Measurements from ENCODE around the gene SMARCB1.

The SMARCB1 gene

DNA sequence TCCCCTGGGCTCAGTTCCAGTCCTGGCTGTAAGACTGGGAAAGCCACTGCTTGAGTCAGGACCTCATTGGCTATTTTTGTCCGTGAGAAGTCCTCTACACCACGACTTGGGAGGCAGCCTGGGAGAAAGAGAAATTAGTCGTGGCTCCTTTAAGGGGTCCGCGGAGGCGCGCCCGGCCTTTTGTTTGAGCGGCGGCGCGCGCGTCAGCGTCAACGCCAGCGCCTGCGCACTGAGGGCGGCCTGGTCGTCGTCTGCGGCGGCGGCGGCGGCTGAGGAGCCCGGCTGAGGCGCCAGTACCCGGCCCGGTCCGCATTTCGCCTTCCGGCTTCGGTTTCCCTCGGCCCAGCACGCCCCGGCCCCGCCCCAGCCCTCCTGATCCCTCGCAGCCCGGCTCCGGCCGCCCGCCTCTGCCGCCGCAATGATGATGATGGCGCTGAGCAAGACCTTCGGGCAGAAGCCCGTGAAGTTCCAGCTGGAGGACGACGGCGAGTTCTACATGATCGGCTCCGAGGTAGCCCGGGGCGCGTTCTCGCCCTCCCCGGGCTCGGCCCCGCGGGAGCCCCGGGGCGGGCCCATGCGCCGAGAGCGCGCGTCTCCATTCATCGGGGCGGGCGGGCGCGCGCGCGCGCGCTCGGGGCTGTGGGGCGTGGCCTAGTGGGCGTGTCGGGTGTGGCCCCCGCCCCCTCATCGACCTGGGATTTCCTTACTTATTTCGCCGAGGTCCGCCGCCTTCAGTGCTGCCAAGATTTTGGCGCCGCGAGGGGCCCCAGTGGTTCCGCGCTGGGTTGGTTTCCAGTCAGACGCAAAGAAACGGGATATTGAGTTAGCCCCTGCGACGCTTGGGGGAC is at the start of gene SMARCB1:
TSS of gene SMARCB1 (plus strand) at position 215 of the 848 bp plus-strand sequence. CDS start at position 419, 204 bp downstream.
- peak; percentile 53 for DNase-seq

DNA sequence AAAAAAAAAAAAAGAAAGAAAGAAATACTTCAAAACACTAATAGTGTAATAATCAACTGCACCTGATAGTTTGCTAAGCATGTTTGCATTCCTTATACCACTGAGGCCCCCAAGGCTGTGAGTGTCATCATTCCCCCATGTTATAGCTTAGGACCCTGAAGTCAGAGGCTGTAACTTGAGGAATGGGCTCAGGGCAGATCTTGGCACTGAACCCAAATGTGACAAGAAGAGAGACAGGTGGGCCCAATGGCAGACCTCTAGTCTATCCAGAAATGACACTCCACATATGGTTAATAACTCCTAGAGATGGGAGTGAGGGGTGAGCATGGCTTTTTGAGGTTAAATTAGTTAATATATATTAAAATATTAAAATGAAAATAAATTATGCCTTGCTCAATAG is 49.1 kb upstream of the SMARCB1 start:
- DNase-seq, result no peak

DNA sequence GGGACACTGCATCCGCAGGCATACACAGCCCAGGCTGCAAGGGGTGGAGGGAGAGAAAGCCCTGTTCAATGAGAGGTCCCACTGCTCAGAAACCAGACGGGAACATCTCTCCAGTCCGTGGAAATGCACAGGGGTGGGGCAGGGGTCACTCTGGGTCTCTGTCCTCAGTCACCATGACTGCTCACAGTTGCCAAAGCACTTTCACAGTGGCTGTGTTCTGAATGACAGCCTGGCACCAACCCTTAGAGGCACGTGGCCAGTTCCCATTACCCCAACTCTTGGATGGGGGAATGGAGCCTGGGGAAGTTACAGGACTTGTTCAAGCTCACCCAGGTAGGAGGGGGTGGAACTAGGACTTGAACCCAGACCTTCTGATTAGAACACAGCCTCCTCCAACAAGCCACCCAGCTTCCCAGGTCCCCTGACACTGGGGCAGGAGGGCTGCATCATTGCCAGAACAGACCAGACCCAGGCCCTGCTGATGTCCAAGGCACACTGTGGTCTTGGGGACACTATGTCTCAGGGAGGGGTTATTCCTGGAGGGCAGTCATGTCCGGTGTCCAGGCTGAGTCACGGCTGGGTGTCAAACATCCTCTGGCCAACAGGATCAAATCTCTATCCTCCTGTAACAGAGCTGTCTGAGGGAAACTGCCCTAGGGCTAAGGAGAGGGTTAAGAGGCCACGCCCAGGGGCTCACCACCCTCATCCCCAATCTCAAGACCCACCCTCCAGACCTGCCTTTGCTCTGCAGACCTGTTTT is 44.1 kb upstream of the SMARCB1 start:
- DNase-seq, result no peak

DNA sequence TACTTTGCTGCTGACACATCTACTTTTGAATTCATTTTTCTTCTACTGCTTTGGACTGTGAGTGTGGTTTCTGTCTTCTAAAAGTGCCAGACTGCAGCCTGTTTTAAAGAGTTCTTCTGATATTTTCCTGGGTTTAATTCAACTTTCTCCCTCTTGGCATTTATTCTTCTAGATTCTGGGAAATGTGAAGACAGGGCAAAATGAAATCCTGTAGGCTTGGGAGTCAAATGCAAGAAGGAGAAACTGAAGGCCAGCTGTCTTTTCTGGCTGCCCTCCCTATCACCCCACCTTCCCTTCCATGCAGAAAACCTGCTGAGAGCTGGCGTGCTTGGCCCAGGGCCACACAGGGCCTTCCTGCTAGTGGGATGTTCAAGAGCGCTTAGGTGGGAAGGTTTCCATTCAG is 43.5 kb upstream of the SMARCB1 start:
- no peak for DNase-seq

DNA sequence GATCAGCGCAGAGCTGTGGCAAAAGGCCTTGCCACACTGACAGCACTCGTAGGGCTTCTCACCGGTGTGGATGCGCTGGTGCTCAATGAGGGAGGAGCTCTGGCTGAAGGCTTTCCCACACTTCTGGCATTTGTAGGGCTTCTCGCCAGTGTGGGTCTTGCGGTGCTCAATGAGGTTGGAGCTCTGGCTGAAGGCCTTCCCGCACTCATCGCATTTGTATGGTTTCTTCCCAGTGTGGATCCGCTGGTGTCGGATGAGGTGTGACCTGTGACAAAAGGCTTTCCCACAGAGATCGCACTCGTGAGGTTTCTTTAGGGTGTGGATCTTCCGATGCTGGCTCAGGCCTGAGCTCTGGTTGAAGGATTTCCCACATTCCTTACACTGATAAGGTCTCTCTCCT is 42.8 kb upstream of the SMARCB1 start:
- DNase-seq, result no peak

DNA sequence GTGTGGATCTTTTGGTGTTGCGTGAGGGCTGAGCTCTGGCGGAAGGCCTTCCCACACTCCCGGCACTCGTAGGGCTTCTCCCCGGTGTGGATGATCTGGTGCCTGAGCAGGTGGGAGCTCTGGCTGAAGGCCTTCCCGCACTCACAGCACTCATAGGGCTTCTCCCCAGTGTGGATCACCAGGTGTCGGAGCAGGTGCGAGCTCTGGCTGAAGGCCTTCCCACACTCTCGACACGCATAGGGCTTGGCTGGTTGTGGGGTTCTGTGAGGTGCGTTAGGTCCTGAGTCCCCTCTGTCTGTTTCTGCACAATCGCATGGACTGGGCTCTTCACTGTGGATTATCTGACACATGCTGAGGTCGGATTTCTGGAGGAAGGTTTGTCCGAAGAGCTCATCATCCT is 42.3 kb upstream of the SMARCB1 start:
- DNase-seq, result no peak

DNA sequence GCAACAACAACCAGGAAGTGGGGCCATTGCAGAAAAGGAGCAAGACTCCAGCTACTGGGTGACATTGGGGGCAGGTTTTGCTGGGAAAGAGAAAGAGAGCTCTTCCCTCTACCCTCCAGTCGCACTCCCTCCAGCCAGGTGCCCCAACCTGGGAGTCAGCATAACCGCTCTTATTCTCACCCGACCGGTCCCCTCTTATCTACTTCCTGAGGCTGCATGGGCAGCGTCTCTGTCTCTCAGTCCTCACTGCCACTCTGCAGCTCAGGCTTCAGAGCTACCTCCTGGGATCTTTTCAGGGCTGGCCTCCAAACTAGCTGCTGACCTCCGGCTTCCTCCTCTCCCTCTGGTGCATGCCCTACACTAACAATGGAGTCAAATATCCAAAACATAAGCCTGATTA is 41.0 kb upstream of the SMARCB1 start:
- DNase-seq, result no peak

DNA sequence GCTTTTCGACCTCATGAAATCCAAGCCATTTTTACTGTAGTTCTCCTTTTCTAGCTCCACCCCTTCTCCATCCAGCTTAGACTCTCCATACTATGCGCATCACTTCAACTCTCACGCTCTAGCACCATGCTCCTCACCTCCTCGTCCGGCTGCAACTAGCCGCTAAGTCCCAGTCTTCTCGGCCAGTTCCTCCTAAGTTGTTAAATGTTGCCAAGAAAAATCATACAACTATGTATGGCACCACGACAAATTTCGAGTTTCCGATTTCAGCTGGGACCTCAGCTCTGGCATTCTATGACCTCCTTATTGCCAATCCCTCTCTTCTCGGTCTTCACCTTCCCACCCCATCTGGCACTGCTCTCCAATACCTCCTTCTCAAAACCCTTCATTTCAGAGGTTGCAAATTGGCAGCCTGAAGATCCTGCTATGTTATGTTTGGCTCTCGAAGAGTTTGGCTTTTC is 36.9 kb upstream of the SMARCB1 start:
- DNase-seq, result no peak

DNA sequence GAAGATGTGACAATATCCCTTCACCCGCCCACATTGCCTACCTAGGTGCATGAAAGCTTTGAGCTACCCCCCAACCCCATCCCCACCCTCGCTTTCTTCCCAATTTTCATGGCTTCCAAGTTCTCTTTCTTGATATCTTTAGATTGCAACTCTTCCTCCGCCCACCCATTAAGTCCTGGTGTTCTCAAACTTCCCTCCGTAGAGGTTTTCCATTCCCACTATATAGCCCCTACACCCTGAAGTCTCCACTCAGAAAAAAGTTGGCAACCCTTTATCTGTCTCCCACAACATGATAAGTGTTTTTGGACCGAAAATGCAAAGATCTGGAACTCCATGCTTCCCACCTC is 36.4 kb upstream of the SMARCB1 start:
- DNase-seq, result no peak

DNA sequence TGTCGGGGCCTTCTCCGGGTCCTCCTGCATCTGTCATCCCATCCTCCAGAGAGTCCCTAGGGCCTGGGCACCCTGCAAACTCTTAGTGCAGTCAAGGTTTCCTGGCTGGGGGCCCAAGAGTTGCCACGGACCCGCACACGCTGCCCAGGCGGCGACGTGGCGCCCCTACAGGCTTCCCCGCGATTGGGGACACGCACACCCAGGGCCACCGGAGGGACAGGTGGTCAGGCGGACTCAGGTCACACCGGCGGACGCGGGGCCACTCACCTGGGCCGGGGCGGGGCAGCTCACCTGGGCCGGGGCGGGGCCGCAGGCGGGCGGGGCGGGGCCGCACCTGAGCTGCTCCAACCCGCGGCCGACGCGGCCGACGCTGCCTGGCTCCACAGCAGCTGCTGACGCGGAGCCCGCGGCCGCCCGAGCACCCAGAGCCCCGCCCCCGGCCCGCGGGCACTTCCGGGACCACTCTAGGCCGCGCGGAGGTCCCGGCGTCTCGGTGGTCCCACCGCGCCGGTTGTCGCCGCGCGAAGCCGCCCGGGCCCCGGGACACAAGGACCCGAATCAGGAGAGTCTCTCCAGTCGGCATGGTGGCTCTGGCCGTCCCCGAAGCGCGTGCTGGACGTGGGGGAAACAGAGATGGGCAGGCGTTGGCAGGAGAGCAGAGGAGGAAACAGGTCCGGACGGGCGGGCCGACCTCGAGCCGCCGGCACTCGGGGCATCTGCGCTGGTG is 35.9 kb upstream of the SMARCB1 start, which contains the start of gene ZNF70:
TSS of gene ZNF70 (minus strand) at position 399 of the 727 bp plus-strand sequence. CDS start 5,972 bp downstream, outside the sequence.
- DNase-seq, result peak; percentile 40

DNA sequence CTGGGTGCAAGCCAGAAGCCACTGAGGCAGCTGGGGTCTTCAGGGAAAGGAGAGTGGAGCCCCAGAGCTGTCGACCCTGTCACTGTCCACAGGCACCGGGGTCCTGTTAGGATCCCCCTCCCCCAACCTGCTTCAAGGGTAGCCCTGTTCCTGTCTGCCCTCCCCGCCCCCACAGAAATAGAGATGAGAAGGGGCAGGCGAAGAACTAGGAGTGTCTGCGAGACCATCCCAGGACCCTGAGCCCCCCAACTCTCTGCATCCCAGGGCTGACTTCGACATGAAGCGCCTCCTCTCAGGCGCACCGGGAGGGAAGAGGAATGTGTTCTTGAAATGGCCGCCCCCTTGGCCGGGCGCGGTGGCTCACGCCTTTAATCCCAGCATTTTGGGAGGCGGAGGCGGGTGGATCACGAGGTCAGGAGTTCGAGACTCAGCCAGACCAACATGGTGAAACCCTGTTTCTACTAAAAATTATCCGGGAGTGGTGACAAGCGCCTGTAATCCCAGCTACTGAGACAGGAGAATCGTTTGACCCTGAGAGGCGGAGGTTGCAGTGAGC is 35.2 kb upstream of the SMARCB1 start:
- DNase-seq, result peak; percentile 26

DNA sequence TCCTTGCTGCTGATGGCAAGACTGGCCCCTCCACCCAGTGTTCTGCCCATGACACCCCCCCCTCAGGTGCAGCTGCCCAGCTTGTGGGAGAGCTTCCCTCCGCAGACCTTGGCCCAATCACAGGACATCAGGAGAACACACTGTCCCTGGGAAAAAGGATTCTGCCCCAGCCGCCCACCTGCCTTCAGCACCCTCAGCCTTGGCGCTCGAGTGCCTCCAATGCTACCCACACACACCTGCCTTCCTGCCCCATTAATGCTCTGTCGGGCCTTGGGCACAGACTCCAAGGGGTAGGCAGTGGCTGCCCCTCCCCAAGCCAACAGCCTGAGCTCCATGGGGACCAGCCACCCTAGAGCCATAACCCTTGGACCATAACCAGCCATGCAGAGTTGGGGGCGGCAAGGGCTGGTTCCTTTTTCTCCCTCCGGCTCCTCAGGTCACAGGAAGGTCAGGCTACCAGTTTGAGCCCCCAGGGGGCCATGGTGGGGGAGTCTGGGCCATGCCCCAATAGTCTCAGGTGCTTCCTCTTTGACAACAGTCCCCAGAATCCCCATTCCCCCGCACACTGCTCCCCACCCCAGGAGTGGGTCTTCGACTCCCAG is 34.6 kb upstream of the SMARCB1 start:
- DNase-seq, result no peak

DNA sequence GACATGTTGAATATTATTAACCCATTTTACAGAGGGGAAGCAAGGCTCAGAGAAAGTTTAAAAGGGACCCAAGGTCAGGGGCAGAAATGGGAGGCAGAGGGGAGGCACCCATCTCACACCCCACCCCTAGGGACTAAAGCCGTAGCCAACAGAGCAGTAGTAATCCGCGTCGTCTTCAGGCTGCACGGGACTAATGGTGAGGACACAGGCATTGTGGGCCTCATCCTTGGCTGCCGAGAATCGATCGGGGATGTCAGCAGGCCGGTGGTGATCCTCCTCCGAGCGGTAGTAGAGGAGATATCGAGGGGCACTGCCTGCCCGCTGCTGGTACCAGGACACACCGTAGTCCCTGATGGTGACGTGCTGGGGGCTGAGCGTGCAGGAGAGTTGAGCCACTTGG is 34.0 kb upstream of the SMARCB1 start:
- DNase-seq, result no peak

DNA sequence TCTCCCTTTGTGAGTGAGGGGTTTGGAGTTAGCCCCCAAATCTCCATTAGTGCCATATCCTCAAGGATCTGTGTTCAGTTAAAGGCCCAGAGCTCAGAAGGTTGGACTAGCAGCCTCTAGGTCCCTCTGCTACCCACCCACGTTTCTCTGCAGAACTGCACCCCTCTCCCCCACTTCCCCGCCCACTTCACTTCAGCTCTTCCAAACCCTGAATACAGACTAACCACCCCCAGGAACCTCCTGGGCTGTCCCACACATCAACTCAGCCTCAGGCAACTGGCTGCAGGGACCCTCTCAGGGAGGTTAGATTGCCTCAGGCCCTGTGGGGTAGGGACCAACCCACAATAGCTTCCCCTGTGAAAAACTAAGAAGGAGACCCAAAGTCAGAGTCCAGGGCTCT is 33.4 kb upstream of the SMARCB1 start:
- no peak for DNase-seq

DNA sequence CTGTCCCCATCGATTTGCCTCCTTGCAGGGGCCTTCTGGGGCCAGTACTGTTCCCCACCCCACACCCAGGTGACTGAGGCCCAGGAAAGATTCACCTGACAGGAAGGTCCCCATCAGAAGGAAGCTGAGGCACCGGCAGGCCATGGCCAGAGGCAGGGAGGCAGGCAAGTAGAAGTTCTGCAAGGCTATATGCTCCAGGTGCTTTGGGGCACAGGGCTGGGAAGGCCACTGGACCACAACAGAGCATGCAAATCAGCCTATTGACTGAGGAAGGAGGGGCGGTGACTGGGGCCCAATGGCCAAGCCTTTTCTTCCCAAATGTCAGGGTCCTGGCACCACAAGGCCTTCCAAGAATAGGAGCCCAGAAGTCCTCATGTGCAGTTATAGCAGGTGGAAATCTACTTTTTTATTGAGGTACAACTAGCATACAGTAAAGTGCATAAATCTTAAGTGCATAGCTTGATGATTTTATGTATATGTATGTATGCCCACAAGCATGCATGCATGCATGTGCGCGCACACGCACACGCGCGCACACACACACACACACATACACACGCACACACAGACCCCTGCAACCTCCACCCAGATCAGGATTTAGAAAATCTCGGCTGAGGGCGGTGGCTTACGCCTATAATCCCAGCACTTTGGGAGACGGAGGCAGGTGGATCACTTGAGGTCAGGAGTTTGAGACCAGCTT is 32.4 kb upstream of the SMARCB1 start, which contains the start of gene VPREB3:
TSS of gene VPREB3 (minus strand) at position 206 of the 700 bp plus-strand sequence. CDS start at position 144, 62 bp downstream.
- no peak for DNase-seq

DNA sequence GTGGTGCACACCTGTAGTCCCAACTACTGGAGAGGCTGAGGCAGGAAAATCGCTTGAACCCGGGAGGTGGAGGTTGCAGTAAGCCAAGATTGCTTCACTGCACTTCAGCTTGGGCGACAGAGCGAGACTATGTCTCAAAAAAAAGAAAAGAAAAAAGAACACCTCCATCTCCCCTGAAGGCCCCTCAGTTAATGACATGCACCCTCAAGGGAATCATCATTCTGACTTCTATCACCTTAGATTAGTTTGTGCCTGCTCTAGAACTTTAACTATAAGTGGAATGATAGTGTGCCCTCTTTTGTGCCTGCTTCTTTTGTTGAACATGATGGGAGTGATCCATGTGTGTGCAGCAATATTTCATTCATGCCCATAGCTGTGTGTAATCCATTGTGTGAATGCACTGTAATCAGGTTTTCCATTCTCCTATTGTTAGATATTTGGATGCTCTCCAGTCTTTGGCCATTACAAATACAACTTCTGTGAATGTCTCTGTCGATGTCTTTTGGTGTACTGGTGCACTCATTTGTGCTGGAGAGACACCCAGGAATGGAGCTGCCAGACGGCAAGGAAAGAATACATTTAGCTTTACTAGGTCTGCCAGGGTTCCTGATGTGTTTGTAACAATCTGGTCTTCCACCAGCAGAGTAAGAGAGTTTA is 31.7 kb upstream of the SMARCB1 start:
- no peak for DNase-seq

DNA sequence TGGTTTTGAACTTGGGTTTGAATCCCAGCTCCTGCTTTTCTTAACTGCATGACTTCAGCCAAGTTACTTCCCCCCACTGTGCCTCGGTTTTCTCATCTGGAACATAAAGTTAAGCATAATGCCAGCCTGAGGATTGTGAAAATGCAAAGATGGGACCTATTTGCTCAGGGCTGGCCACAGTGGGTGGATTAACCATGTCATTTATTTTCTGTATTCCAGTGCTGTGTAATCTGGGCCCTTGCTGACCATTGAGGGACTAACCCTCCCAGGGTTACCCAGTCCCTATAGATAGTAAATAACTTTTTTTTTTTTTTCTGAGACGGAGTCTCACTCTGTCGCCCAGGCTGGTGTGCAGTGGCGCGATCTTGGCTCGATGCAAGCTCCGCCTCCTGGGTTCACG is 31.1 kb upstream of the SMARCB1 start:
- DNase-seq, result no peak

DNA sequence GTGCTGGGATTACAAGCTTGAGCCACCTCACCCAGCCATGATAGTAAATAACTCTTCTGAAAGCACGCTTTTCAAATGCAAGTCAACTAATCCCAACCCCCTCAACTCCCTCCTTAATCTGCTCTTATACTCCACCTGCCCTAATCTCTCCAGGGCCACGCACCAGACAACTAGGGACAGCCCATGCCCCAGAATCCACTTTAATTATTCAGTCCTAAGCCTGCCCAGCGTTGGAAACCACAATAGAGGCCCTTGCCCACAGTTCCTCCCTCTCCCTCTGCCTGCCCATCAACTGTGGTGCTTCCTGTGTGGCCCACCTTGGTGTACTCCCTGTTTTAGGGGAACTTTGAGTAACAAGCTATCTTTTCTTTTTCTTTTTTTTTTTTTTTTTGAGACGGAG is 29.9 kb upstream of the SMARCB1 start:
- no peak for DNase-seq

DNA sequence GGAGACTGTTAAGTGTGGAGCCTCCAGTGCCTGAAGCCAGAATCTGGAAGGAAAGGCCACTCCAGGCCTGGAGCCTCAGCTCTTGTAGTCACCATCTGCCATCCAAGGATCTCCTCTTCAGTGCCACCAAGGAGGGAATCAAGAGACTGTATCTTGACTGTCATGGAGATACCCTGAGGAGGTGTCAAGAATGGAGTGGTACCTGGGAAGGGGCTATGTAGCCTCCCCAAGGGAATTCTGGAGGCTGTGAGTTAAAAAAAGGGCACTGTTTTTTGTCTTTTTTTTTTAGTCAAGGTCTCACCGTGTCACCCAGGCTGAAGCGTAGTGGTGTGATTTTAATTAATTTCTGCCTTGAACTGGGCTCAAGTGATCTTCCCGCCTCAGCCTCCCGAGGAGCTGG is 27.2 kb upstream of the SMARCB1 start:
- no peak for DNase-seq

DNA sequence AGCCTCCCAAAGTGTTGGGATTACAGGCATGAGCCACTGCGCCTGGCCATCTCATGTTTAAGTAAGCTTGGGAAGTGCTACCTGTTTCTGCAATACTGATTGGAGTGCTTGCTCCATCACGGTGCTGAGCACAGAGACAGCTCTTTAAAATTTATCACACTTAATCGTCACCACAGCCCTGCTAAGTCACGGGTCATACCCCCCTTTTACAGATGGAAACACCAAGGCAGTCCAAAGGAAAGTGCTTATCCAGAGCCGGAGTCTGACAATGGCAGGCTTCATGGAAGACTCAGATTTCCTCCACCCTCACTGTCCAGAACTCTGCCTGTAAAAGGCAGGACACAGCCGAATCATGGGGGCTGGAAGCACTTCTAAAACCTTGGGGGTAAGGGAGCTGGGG is 26.7 kb upstream of the SMARCB1 start:
- DNase-seq, result no peak

DNA sequence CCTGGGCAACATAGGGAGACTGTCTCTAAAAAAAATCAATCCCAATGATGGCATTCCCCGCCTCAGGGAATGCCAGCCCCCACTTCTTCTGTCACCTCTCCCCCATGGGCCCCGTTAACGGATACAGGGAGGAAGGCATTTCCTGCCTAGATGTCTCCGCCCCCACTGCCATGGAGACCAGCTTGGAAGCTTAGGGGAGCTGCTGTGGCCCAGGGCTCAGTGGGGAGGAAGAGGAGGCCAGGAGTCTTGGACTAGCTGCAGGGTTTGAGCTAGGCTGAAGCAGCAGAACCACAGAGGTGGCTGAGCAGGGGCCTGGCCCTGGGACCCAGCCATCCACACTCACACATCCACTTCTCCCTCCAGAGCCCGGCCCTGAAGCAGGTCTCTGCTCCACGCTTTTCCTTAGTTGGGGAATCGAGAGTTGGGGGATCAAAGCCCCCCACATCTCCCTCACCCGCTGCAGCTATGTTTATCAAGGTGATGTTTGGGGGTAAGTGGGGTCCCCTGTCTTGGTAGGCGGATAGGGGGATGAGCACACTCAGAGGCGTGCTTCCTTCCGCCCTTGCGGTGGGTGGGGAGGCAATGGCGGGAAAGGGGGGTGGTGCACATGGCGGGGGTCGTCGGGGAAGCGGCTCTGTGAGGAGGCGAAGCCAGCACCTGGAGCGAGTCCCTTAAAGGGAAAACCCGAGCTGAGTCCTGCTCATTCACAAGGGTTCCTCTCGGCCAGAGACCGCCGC is 23.8 kb upstream of the SMARCB1 start, which contains the start of gene C22orf15:
TSS of gene C22orf15 (plus strand) at position 149 of the 737 bp plus-strand sequence. CDS start at position 466, 317 bp downstream.
- DNase-seq, result no peak

All from DMS79 treated with DMSO at 0.1 percent for 48 hours (cell line).